ENCODE measurements around the gene KCNJ13.
A peak's percentile ranks its signal among the peaks of the same experiment; 100 is the strongest.

The KCNJ13 gene

DNA sequence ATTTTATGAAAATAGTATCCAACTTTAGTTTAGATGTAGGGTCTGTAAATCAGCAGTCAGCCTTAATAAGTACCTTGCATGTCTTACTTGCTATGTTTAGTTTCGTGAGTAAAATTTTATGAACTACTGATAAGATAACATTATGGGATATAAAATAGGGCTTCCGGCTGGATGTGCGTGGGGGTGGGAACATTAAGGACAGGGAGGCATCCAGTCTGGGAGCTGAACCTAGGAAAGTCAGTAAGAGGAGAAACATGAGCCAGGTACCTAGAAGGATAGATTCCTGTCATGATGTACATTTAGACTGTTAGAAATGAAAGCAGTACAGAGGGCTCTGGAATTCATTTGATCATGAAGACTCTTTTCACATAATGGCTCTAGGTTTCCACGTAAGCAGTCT is 12.7 kb upstream of the KCNJ13 start:
- DNase-seq (ENCODE audit: low read depth in 2 of 2), result no peak
- TF ChIP-seq, protein P1, sequence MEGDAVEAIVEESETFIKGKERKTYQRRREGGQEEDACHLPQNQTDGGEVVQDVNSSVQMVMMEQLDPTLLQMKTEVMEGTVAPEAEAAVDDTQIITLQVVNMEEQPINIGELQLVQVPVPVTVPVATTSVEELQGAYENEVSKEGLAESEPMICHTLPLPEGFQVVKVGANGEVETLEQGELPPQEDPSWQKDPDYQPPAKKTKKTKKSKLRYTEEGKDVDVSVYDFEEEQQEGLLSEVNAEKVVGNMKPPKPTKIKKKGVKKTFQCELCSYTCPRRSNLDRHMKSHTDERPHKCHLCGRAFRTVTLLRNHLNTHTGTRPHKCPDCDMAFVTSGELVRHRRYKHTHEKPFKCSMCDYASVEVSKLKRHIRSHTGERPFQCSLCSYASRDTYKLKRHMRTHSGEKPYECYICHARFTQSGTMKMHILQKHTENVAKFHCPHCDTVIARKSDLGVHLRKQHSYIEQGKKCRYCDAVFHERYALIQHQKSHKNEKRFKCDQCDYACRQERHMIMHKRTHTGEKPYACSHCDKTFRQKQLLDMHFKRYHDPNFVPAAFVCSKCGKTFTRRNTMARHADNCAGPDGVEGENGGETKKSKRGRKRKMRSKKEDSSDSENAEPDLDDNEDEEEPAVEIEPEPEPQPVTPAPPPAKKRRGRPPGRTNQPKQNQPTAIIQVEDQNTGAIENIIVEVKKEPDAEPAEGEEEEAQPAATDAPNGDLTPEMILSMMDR (IDR thresholded peaks at IDR 0.05; ENCODE audit: low read depth, low read length), result no peak
- no peak overlapping the region for H3K4me3 ChIP-seq (replicated peaks in 1 of 2; ENCODE audit: low read depth in 2 of 2, low read length in 2 of 2)

DNA sequence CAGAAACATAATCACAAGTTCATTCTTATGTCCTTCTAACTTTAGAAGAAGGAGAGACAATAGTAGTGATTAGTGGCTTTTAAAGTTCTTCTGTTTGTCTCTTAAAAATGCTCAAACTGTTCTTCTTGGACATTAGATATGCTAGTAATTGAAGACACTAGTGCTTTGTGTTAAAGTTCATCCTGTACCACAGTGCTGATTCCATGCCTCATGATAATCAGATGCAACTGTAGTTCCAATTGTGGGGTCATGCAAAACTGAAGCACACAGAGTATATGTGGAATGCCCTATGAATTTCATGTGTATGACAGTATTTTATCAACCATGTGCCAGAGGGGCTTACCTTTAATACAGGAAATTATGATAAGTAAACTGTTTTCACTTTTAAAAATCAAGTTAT is 11.4 kb upstream of the KCNJ13 start:
- no peak for DNase-seq (ENCODE audit: low read depth in 2 of 2)
- TF ChIP-seq, protein P1 (IDR thresholded peaks at IDR 0.05; ENCODE audit: low read depth, low read length), result no peak
- no peak overlapping the region for H3K4me3 ChIP-seq (replicated peaks in 1 of 2; ENCODE audit: low read depth in 2 of 2, low read length in 2 of 2)

- DNase-seq (ENCODE audit: low read depth in 2 of 2), result no peak
- TF ChIP-seq, protein P1 (IDR thresholded peaks at IDR 0.05; ENCODE audit: low read depth, low read length), result no peak
- no peak overlapping the region for H3K4me3 ChIP-seq (replicated peaks in 1 of 2; ENCODE audit: low read depth in 2 of 2, low read length in 2 of 2)
Observed at GRCh38 chr2:232783278-232783677, 6.9 kb upstream of the KCNJ13 start.

DNA sequence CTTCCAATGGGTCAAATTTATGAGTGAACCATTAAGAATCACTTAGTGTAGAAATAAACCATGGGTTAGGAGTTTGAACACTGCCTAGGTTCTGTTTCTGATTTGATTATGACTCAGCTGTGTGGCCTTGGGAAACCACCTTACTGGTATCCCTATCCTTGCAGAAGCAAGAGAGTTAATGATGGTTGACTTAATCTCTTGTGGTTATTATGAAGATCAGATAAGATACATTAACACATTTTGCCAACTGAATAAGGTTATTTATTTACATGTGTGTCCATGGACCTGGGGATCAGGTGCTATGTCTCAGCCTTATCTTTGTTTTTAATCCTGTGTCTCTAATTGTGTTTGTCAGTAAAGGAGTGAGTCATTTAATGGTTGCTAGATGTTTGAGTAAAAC is 5.4 kb upstream of the KCNJ13 start:
- peak; percentile 20 to 81 for DNase-seq (ENCODE audit: low read depth in 2 of 2)
- H3K4me3 ChIP-seq (replicated peaks in 1 of 2; ENCODE audit: low read depth in 2 of 2, low read length in 2 of 2), result no peak overlapping the region
- TF ChIP-seq, protein P1 (IDR thresholded peaks at IDR 0.05; ENCODE audit: low read depth, low read length), result no peak

GRCh38 chr2:232779934-232780333 is 3.6 kb upstream of the KCNJ13 start:
- TF ChIP-seq, protein P1 (IDR thresholded peaks at IDR 0.05; ENCODE audit: low read depth, low read length), result no peak
- no peak overlapping the region for H3K4me3 ChIP-seq (replicated peaks in 1 of 2; ENCODE audit: low read depth in 2 of 2, low read length in 2 of 2)
- peak in 1 of 2 donors; percentile 12 for DNase-seq (ENCODE audit: low read depth in 2 of 2)

- TF ChIP-seq, protein P1 (IDR thresholded peaks at IDR 0.05; ENCODE audit: low read depth, low read length), result no peak
- no peak for DNase-seq (ENCODE audit: low read depth in 2 of 2)
- H3K4me3 ChIP-seq (replicated peaks in 1 of 2; ENCODE audit: low read depth in 2 of 2, low read length in 2 of 2), result no peak overlapping the region
Observed at GRCh38 chr2:232779465-232779864, 3.1 kb upstream of the KCNJ13 start.

GRCh38 chr2:232777276-232777675 is 911 bp upstream of the KCNJ13 start:
- TF ChIP-seq, protein P1 (IDR thresholded peaks at IDR 0.05; ENCODE audit: low read depth, low read length), result no peak

More at GRCh38 chr2:232777276-232777675, 911 bp upstream of the KCNJ13 start:
- H3K4me3 ChIP-seq (replicated peaks in 1 of 2; ENCODE audit: low read depth in 2 of 2, low read length in 2 of 2), result no peak overlapping the region
- DNase-seq (ENCODE audit: low read depth in 2 of 2), result no peak

Data from cardiac fibroblast (primary cell).